AG04450 (cell line): ENCODE results near the gene RBMS2. TPM values are rescaled to one million over a fixed set of nuclear protein-coding genes. Genes with fewer than 3 reads are reported as not detected.

Experiments
- CTCF ChIA-PET: fragments of 300-600, 350-600 bp; formaldehyde crosslinking; extraction: SDS; loops from one replicate; lab custom pipeline; 2022; ENCODE audit warnings: antibody characterized with exemption, inconsistent platforms; lab: Charles Lee
- POLR2A ChIA-PET: fragments of 350-600 bp; formaldehyde crosslinking; extraction: SDS; loops from one replicate; lab custom pipeline; 2021; ENCODE audit warnings: antibody characterized with exemption, inconsistent platforms; lab: Yijun Ruan, JAX
- DNase-seq: peaks from one replicate; pipeline ENCODE4 v3.0.0-alpha.2; 2011; ENCODE audit warnings: low read depth, low spot score
- H3K27ac ChIP-seq: one replicate; pipeline ENCODE4 v1.5.1; 2012; ENCODE audit warnings: low read depth, low read length, control low read depth
- H3K27me3 ChIP-seq: one replicate; pipeline ENCODE4 v1.6.0; 2012; ENCODE audit warnings: low read length; ENCODE audit not compliant: control insufficient read depth, insufficient read depth
- H3K4me3 ChIP-seq: 2 replicates; pipeline ENCODE4 v1.5.1; 2011; ENCODE audit warnings: mild to moderate bottlenecking, low read depth, low read length, control low read depth
- H3K9me3 ChIP-seq: 2 replicates; pipeline ENCODE4 v1.5.1; 2012; ENCODE audit warnings: low read length; ENCODE audit not compliant: control insufficient read depth, insufficient read depth
- polyA plus RNA-seq: library from polyadenylated mRNA; depleted of rRNA; stranded (reverse); fragments of >200 nt; gene quantifications from 2 replicates; pipeline ENCODE4 v1.2.3, GENCODE V29; 2011
- TF ChIP-seq, protein P1 (sequence below): IDR thresholded peaks from 2 replicates; pipeline ENCODE4 v1.5.1; 2011; ENCODE audit warnings: low read depth, low read length, control low read depth, inconsistent platforms

Gene RBMS2
- polyA plus RNA-seq, 1 experiment: 96.4 TPM

DNA sequence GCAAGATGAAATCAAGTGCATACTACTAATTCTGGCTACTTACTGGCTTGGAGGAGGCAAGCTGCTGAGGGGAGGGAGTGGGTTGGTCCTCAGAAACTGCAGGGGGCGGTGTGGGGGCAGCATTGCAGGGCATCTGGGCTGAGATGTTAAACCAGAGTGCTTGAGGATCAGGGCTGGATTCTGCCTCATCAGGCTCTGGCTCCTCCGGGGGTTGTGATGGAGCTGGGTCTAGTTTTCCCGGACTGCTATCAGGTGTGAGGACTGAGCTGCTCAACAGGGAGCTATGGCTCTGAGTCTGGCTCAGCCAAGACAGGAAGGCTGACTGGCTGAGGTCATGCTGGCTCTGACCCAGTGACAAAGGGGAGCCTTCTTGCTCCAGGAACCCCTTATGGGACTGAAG is 79.9 kb downstream of the RBMS2 start:
- no peak for DNase-seq
- Histone ChIP-seq H3K27me3 (no peaks in the 10 kb centered on the region), H3K4me3 (no peak overlapping the region), H3K9me3 (no peaks in the 10 kb centered on the region), H3K27ac (no peak overlapping the region)
- TF ChIP-seq, protein P1, sequence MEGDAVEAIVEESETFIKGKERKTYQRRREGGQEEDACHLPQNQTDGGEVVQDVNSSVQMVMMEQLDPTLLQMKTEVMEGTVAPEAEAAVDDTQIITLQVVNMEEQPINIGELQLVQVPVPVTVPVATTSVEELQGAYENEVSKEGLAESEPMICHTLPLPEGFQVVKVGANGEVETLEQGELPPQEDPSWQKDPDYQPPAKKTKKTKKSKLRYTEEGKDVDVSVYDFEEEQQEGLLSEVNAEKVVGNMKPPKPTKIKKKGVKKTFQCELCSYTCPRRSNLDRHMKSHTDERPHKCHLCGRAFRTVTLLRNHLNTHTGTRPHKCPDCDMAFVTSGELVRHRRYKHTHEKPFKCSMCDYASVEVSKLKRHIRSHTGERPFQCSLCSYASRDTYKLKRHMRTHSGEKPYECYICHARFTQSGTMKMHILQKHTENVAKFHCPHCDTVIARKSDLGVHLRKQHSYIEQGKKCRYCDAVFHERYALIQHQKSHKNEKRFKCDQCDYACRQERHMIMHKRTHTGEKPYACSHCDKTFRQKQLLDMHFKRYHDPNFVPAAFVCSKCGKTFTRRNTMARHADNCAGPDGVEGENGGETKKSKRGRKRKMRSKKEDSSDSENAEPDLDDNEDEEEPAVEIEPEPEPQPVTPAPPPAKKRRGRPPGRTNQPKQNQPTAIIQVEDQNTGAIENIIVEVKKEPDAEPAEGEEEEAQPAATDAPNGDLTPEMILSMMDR: peak; percentile 36
- POLR2A ChIA-PET: no interaction called here
- CTCF ChIA-PET: interaction anchor here (1.1 to 2.4 kb wide), 5 partner anchors 8 to 87 kb away, joined by 3 to 16 read pairs (median 6); no protein-coding TSS in a partner anchor

DNA sequence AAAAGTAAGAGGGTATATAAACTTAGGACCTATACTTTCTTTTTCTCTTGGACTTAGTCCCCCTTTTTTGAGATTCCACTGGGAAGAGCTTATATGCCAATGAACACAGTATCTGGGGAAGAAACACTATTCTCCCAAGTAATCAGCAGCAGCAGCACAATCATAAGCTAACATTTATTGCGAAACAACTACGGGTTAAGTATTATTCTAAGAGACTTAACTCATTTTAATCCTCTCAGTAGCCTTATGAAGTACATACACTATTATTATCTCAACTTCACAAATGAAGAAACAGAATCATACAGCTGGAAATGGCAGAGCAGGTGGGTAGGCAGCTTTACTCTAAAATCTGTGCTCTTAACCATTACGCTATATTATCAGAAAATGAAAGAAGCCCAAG is 80.6 kb downstream of the RBMS2 start:
- POLR2A ChIA-PET: no interaction called here
- H3K27me3 ChIP-seq: no peaks in the 10 kb centered on the region
- H3K27ac ChIP-seq: no peak overlapping the region
- TF ChIP-seq, protein P1: no peak
- no peaks in the 10 kb centered on the region for H3K9me3 ChIP-seq
- no peak for DNase-seq
- CTCF ChIA-PET: interaction anchor here (1.1 to 2.4 kb wide), 6 partner anchors 9 to 88 kb away, joined by 3 to 16 read pairs (median 5); no protein-coding TSS in a partner anchor
- H3K4me3 ChIP-seq: no peak overlapping the region

DNA sequence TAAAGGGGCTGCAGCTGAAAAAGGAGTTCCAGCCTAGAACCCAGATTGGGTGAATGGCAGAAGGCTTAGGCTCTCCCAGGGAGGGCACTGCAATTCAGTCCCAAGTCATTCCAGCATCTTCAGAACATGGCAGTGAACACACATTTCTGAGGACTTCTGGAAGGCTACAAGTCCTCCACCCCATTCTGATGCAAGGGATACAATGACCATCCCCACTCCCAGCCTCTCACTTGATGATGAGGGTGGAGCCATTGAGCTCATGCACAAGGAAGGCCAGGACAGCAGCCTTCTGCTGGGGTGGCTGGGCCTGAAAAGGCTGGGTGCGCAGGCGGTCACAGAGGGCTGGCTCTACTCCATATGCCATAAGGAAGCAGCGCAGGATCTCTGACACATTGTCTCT is 82.7 kb downstream of the RBMS2 start:
- DNase-seq: no peak
- CTCF ChIA-PET: no interaction called here
- POLR2A ChIA-PET: no interaction called here
- no peak overlapping the region for H3K27ac ChIP-seq
- H3K4me3 ChIP-seq: no peak overlapping the region
- no peaks in the 10 kb centered on the region for H3K27me3 ChIP-seq
- H3K9me3 ChIP-seq: no peaks in the 10 kb centered on the region
- TF ChIP-seq, protein P1: no peak

- H3K4me3 ChIP-seq: no peak overlapping the region
- CTCF ChIA-PET: interaction anchor here (1.7 kb wide), 1 partner anchor 22 kb away, joined by 7 read pairs; no protein-coding TSS in a partner anchor
- no peaks in the 10 kb centered on the region for H3K9me3 ChIP-seq
- TF ChIP-seq, protein P1: no peak
- POLR2A ChIA-PET: no interaction called here
- DNase-seq: no peak
- no peaks in the 10 kb centered on the region for H3K27me3 ChIP-seq
- no peak overlapping the region for H3K27ac ChIP-seq
Observed at GRCh38 chr12:56614627-56615026, 93.0 kb downstream of the RBMS2 start.

DNA sequence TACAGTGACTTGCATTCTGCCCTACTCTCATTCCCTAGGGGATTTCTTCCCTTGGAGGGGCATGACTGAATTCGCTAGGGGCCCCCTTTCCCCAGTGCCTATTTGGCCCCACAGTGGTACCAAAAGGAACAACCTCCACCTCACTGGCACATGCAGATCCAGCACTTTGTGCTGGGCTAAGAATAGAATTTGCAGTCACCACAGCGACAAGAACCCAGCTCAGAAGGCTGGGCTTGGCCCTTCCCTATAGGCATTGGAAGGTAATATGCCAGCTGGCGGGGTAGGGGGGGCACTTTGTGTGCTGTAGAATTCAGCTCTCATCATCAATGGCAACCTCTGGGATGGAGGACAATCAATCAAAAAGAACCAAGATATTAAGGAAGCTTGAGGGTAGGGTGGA is 94.6 kb downstream of the RBMS2 start:
- H3K27me3 ChIP-seq: no peaks in the 10 kb centered on the region
- no peak overlapping the region for H3K4me3 ChIP-seq
- no peaks in the 10 kb centered on the region for H3K9me3 ChIP-seq
- POLR2A ChIA-PET: no interaction called here
- no peak for DNase-seq
- no peak overlapping the region for H3K27ac ChIP-seq
- TF ChIP-seq, protein P1: no peak
- CTCF ChIA-PET: interaction anchor here (1.2 kb wide), 1 partner anchor 20 kb away, joined by 3 read pairs; no protein-coding TSS in a partner anchor
